Nephron (organoid): ENCODE results near the gene E2F8.

ENCODE experiments used
- H3K27ac Mint-ChIP-seq, 3 experiments: 2 replicates each; pipeline ENCODE4 v1.8.0; 2020; ENCODE audit warnings: mixed read lengths in 3 of 3, mild to moderate bottlenecking in 2 of 3, moderate library complexity in 1 of 3
- H3K27me3 Mint-ChIP-seq: 2 replicates; pipeline ENCODE4 v1.8.0; 2021; ENCODE audit warnings: low read depth, mild to moderate bottlenecking, moderate library complexity, mixed read lengths
- H3K36me3 Mint-ChIP-seq: 2 replicates; pipeline ENCODE4 v1.8.0; 2020; ENCODE audit warnings: low read depth, mixed read lengths
- H3K4me1 Mint-ChIP-seq: 2 replicates; pipeline ENCODE4 v1.8.0; 2020; ENCODE audit warnings: mixed read lengths
- H3K4me3 Mint-ChIP-seq, 3 experiments: 2 replicates each; pipeline ENCODE4 v1.8.0; 2020; ENCODE audit warnings: mild to moderate bottlenecking in 3 of 3, mixed read lengths in 3 of 3, moderate library complexity in 2 of 3
- H3K9me3 Mint-ChIP-seq: 2 replicates; pipeline ENCODE4 v1.8.0; 2020; ENCODE audit warnings: mixed read lengths
- CTCF ChIP-seq, 3 experiments: fragments of 200-600 bp; sonication (generic); IDR thresholded peaks; one replicate each; pipeline ENCODE4 v1.5.0; 2021; ENCODE audit warnings: antibody characterized with exemption in 3 of 3; ENCODE audit not compliant: unreplicated experiment in 3 of 3

Gene E2F8

GRCh38 chr11:19253817-19254216 lies 13.1 kb upstream of the E2F8 start:
- peaks cover 6% of the 10 kb centered on the region for H3K4me1 Mint-ChIP-seq
- peaks cover 12% of the 10 kb centered on the region for H3K27me3 Mint-ChIP-seq
- no peaks in the 10 kb centered on the region for H3K36me3 Mint-ChIP-seq
- no peak overlapping the region for H3K4me3 Mint-ChIP-seq
- peaks cover 11% of the 10 kb centered on the region for H3K9me3 Mint-ChIP-seq
- TF ChIP-seq CTCF (IDR thresholded peaks at IDR 0.05; ENCODE audit: unreplicated experiment in 3 of 3) = no peak
- no peak overlapping the region for H3K27ac Mint-ChIP-seq

DNA sequence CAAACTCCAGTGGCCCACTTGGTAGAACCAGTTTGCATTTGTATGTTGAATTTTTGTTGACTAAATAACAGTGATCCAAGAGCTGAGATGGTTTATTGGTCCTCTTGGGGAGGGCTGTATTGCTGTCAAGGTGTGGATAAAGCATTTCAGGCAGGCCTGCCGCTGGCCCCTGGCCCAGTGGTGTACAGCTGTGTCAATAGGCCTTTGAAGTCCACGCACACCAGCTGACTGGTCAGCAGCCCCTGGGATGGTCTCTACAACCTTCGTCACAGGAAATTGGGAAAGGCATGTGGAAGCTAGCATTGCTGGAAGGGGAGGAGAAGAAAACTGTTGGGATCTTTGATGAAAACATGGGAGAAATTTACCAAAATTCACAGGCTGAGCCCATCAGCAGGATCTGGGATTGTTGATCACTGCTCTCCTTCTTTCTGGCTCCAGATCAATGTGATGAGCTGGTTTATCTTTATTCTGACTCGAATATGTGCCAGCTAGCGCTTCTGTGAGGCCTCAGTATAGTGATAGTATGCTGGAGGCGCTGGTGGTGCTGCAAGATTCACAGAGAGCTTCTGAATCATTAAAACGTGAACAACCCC lies 12.5 kb upstream of the E2F8 start:
- peaks cover 12% of the 10 kb centered on the region for H3K27me3 Mint-ChIP-seq
- H3K27ac Mint-ChIP-seq = no peak overlapping the region
- no peak for TF ChIP-seq CTCF (IDR thresholded peaks at IDR 0.05; ENCODE audit: unreplicated experiment in 3 of 3)
- H3K4me1 Mint-ChIP-seq = peaks cover 6% of the 10 kb centered on the region
- H3K4me3 Mint-ChIP-seq = no peak overlapping the region
- H3K36me3 Mint-ChIP-seq = no peaks in the 10 kb centered on the region
- H3K9me3 Mint-ChIP-seq = peaks cover 15% of the 10 kb centered on the region

DNA sequence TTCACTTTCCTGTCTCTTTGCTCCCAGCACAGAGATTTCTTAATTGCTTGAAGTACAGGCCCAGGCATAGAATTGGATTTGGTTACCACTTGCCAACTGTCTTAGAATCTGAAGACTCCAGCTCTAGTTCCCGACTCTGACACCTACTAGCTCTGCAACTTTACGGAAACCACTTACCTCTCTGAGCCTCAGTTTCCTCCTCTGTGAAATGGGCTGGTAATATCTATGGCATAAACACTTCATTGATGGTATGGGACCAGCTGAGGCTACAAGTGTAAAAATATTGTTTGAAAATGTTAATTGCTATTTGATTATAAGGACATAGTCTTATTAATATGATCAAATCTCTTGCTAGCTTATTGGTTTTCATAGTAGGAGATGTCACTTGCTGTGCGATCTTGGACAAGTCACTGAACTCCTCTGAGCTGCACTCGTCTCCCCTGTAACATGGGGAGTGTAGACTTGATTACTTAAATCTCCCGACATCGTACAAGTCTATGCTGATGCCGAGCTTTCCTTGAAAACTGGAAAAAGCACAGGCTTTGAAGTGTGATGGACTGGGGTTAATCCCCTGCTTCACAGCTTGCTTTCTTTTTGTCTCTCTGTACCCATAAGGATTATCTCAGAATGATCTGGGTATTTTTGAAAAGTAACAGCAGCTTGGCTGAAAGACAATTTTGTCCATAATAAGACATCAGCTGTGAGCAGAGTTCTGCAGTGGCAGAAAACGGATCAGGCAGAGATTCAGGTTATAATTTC lies 11.8 kb upstream of the E2F8 start:
- H3K27ac Mint-ChIP-seq = no peak overlapping the region
- peaks cover 6% of the 10 kb centered on the region for H3K4me1 Mint-ChIP-seq
- H3K9me3 Mint-ChIP-seq = peaks cover 21% of the 10 kb centered on the region
- no peaks in the 10 kb centered on the region for H3K36me3 Mint-ChIP-seq
- TF ChIP-seq CTCF (IDR thresholded peaks at IDR 0.05; ENCODE audit: unreplicated experiment in 3 of 3) = no peak
- no peak overlapping the region for H3K4me3 Mint-ChIP-seq
- peaks cover 12% of the 10 kb centered on the region for H3K27me3 Mint-ChIP-seq

DNA sequence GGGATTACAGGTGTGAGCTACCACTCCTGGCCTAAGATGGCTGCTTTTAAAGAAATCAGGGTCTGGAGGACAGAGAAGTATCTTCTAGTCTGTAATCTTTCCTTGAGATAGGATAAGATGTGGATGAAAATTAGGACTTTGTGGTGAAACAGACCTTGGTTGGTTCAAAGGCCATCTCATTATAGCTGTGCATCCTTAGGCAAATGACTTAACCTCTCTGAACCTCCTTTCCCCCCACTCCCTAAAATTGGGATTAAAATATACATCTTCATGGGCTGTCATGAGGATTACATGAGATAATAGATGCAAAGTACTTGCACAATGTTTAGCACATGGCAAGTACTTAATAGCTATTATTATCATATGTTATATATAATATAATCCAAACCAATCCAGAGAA lies 10.8 kb upstream of the E2F8 start:
- peaks cover 5% of the 10 kb centered on the region for H3K27me3 Mint-ChIP-seq

GRCh38 chr11:19246816-19247215 lies 6.1 kb upstream of the E2F8 start:
- TF ChIP-seq CTCF (IDR thresholded peaks at IDR 0.05; ENCODE audit: unreplicated experiment in 3 of 3) = no peak
- Mint-ChIP-seq H3K27ac (no peak overlapping the region), H3K9me3 (peaks cover 17% of the 10 kb centered on the region), H3K4me3 (no peak overlapping the region), H3K36me3 (no peaks in the 10 kb centered on the region), H3K4me1 (peaks cover 6% of the 10 kb centered on the region), H3K27me3 (peaks cover 44% of the 10 kb centered on the region)

More for the DNA sequence above, 10.8 kb upstream of the E2F8 start:
- Mint-ChIP-seq H3K27ac (no peak overlapping the region), H3K4me3 (no peak overlapping the region), H3K36me3 (no peaks in the 10 kb centered on the region), H3K9me3 (peaks cover 21% of the 10 kb centered on the region), H3K4me1 (peaks cover 6% of the 10 kb centered on the region)
- TF ChIP-seq CTCF (IDR thresholded peaks at IDR 0.05; ENCODE audit: unreplicated experiment in 3 of 3) = no peak

- peaks cover 8% of the 10 kb centered on the region for H3K4me1 Mint-ChIP-seq
- H3K27me3 Mint-ChIP-seq = peaks cover 52% of the 10 kb centered on the region
- no peak for TF ChIP-seq CTCF (IDR thresholded peaks at IDR 0.05; ENCODE audit: unreplicated experiment in 3 of 3)
- no peak overlapping the region for H3K4me3 Mint-ChIP-seq
- peaks cover 17% of the 10 kb centered on the region for H3K9me3 Mint-ChIP-seq
- H3K27ac Mint-ChIP-seq = no peak overlapping the region
- no peaks in the 10 kb centered on the region for H3K36me3 Mint-ChIP-seq
Observed at GRCh38 chr11:19245351-19245750, 4.6 kb upstream of the E2F8 start.
